Activated CD4-positive, alpha-beta T cell treated with anti-CD3 and anti-CD28 coated beads, Interleukin-2, amount 10 ng/mL, durations not matched to agents 7 days and 5 days (primary cell): ENCODE measurements around the gene OR1D5. TPM values are rescaled to one million over a fixed set of nuclear protein-coding genes. Genes with fewer than 3 reads are reported as not detected.
A peak's percentile ranks its signal among the peaks of the same experiment; 100 is the strongest.
"Not testable (repeated sequence)": the region's sequence is repeated elsewhere in the genome, so short reads cannot be mapped to it uniquely, and the experiment has no call there.

ENCODE experiments used
- CTCF ChIA-PET: fragments of 350-600 bp; sonication (Branson Sonifier 250); formaldehyde crosslinking; loops from one replicate; lab custom pipeline; 2021; ENCODE audit warnings: antibody characterized with exemption; lab: Charles Lee
- POLR2A ChIA-PET: fragments of 350-600 bp; sonication (Branson Sonifier 250); formaldehyde crosslinking; loops from one replicate; lab custom pipeline; 2021; ENCODE audit warnings: antibody characterized with exemption; lab: Charles Lee
- DNase-seq: peaks from one replicate; pipeline ENCODE4 v3.0.0-alpha.2; 2020
- H3K27ac Mint-ChIP-seq: one replicate; pipeline ENCODE4 v1.8.0; 2021; ENCODE audit warnings: mild to moderate bottlenecking, moderate library complexity, mixed read lengths
- H3K27me3 Mint-ChIP-seq: one replicate; pipeline ENCODE4 v1.8.0; 2021; ENCODE audit warnings: mixed read lengths
- H3K36me3 Mint-ChIP-seq: one replicate; pipeline ENCODE4 v1.8.0; 2021; ENCODE audit warnings: low read depth, mixed read lengths
- H3K4me1 Mint-ChIP-seq: one replicate; pipeline ENCODE4 v1.8.0; 2021; ENCODE audit warnings: mixed read lengths
- H3K4me3 Mint-ChIP-seq: one replicate; pipeline ENCODE4 v1.8.0; 2021; ENCODE audit warnings: mild to moderate bottlenecking, moderate library complexity, mixed read lengths
- H3K9me3 Mint-ChIP-seq: one replicate; pipeline ENCODE4 v1.8.0; 2021; ENCODE audit warnings: mixed read lengths
- total RNA-seq, 2 experiments: library from RNA; stranded (reverse); gene quantifications; one replicate each; pipeline ENCODE4 v1.2.3, GENCODE V29; 2021

OR1D5 gene
- not detected for total RNA-seq

- CTCF ChIA-PET, POLR2A ChIA-PET, H3K9me3 Mint-ChIP-seq, DNase-seq, H3K4me1 Mint-ChIP-seq, H3K4me3 Mint-ChIP-seq, H3K27me3 Mint-ChIP-seq, H3K36me3 Mint-ChIP-seq, H3K27ac Mint-ChIP-seq: not testable (repeated sequence)
Measured at GRCh38 chr17:3063507-3063906, at the start of gene OR1D5. Gene OR1D5 (minus strand): TSS chr17:3063607. CDS start chr17:3063607, 0 bp downstream.

- Mint-ChIP-seq H3K9me3 (peaks cover 5% of the 10 kb centered on the region), H3K36me3 (no peaks in the 10 kb centered on the region), H3K27ac (no peak within 1 kb of the TSS), H3K4me3 (no peak within 1 kb of the TSS), H3K27me3 (peaks cover 1% of the 10 kb centered on the region), H3K4me1 (no peaks in the 10 kb centered on the region)
- no peak for DNase-seq
- ChIA-PET POLR2A (no interaction called here), CTCF (no interaction called here)
Measured at GRCh38 chr17:3104322-3104721, 40.9 kb upstream of the OR1D5 start, which contains the start of gene OR1D2. Gene OR1D2 (minus strand): TSS chr17:3104422. CDS start chr17:3092996, 11,426 bp downstream.

- H3K27ac Mint-ChIP-seq, POLR2A ChIA-PET, DNase-seq, CTCF ChIA-PET, H3K4me3 Mint-ChIP-seq, H3K9me3 Mint-ChIP-seq, H3K27me3 Mint-ChIP-seq, H3K36me3 Mint-ChIP-seq, H3K4me1 Mint-ChIP-seq: not testable (repeated sequence)
Measured at GRCh38 chr17:3073850-3074249, 10.4 kb upstream of the OR1D5 start.

- H3K27me3 Mint-ChIP-seq, H3K36me3 Mint-ChIP-seq, H3K4me1 Mint-ChIP-seq, CTCF ChIA-PET, DNase-seq, H3K4me3 Mint-ChIP-seq, POLR2A ChIA-PET, H3K9me3 Mint-ChIP-seq, H3K27ac Mint-ChIP-seq: not testable (repeated sequence)
Measured at GRCh38 chr17:3065192-3065591, 1.8 kb upstream of the OR1D5 start.

- DNase-seq, POLR2A ChIA-PET, CTCF ChIA-PET, H3K27ac Mint-ChIP-seq, H3K9me3 Mint-ChIP-seq, H3K4me3 Mint-ChIP-seq, H3K36me3 Mint-ChIP-seq, H3K27me3 Mint-ChIP-seq, H3K4me1 Mint-ChIP-seq: not testable (repeated sequence)
Measured at GRCh38 chr17:3062824-3063377, 506 bp downstream of the OR1D5 start.

- H3K4me1 Mint-ChIP-seq, POLR2A ChIA-PET, CTCF ChIA-PET, H3K4me3 Mint-ChIP-seq, H3K36me3 Mint-ChIP-seq, H3K27me3 Mint-ChIP-seq, H3K27ac Mint-ChIP-seq, H3K9me3 Mint-ChIP-seq, DNase-seq: not testable (repeated sequence)
Measured at GRCh38 chr17:3054868-3055267, 8.5 kb downstream of the OR1D5 start.

- CTCF ChIA-PET = interaction anchor here (1.1 to 1.5 kb wide), 3 partner anchors 10 to 594 kb away, joined by 3 to 4 read pairs (median 3); no protein-coding TSS in a partner anchor
- POLR2A ChIA-PET = no interaction called here
- H3K36me3 Mint-ChIP-seq = no peaks in the 10 kb centered on the region
Measured at GRCh38 chr17:3049705-3050295, 13.6 kb downstream of the OR1D5 start.

GRCh38 chr17:3048727-3049471, 14.5 kb downstream of the OR1D5 start:
- peaks cover 7% of the 10 kb centered on the region for H3K9me3 Mint-ChIP-seq
- H3K27me3 Mint-ChIP-seq = no peaks in the 10 kb centered on the region
- peak; percentile 97 for DNase-seq
- ChIA-PET POLR2A (no interaction called here), CTCF (interaction anchor here (0.7 to 1.5 kb wide), 6 partner anchors 9 to 599 kb away, joined by 3 to 4 read pairs (median 4); no protein-coding TSS in a partner anchor)
- H3K4me1 Mint-ChIP-seq = peaks cover 17% of the 10 kb centered on the region
- peak overlapping the region; percentile 92 for H3K27ac Mint-ChIP-seq
- H3K36me3 Mint-ChIP-seq = no peaks in the 10 kb centered on the region
- peak overlapping the region; percentile 89 for H3K4me3 Mint-ChIP-seq

More at GRCh38 chr17:3049705-3050295, 13.6 kb downstream of the OR1D5 start:
- H3K27ac Mint-ChIP-seq = peak overlapping the region; percentile 92
- peak overlapping the region; percentile 89 for H3K4me3 Mint-ChIP-seq
- peaks cover 17% of the 10 kb centered on the region for H3K4me1 Mint-ChIP-seq
- H3K27me3 Mint-ChIP-seq = no peaks in the 10 kb centered on the region
- no peak for DNase-seq
- no peaks in the 10 kb centered on the region for H3K9me3 Mint-ChIP-seq

GRCh38 chr17:3046753-3047152, 16.7 kb downstream of the OR1D5 start:
- DNase-seq = no peak
- ChIA-PET CTCF (interaction anchor here (0.8 kb wide), 1 partner anchor 9 kb away, joined by 3 read pairs; no protein-coding TSS in a partner anchor), POLR2A (no interaction called here)
- Mint-ChIP-seq H3K4me3 (no peak overlapping the region), H3K9me3 (peaks cover 21% of the 10 kb centered on the region), H3K27me3 (peaks cover 3% of the 10 kb centered on the region), H3K36me3 (no peaks in the 10 kb centered on the region), H3K4me1 (peaks cover 17% of the 10 kb centered on the region), H3K27ac (no peak overlapping the region)

GRCh38 chr17:3043737-3044365, 19.6 kb downstream of the OR1D5 start:
- Mint-ChIP-seq H3K4me1 (peaks cover 9% of the 10 kb centered on the region), H3K27ac (no peak overlapping the region), H3K36me3 (no peaks in the 10 kb centered on the region), H3K27me3 (peaks cover 3% of the 10 kb centered on the region), H3K4me3 (no peak overlapping the region), H3K9me3 (peaks cover 21% of the 10 kb centered on the region)
- POLR2A ChIA-PET = no interaction called here
- CTCF ChIA-PET = no interaction called here
- peak; percentile 26 for DNase-seq

- Mint-ChIP-seq H3K4me3 (no peak overlapping the region), H3K27ac (no peak overlapping the region), H3K9me3 (peaks cover 21% of the 10 kb centered on the region), H3K36me3 (no peaks in the 10 kb centered on the region), H3K27me3 (peaks cover 3% of the 10 kb centered on the region), H3K4me1 (no peaks in the 10 kb centered on the region)
- CTCF ChIA-PET = interaction anchor here (1.6 kb wide), 1 partner anchor 14 kb away, joined by 3 read pairs; no protein-coding TSS in a partner anchor
- no peak for DNase-seq
- POLR2A ChIA-PET = no interaction called here
Measured at GRCh38 chr17:3040882-3041281, 22.5 kb downstream of the OR1D5 start.

- H3K36me3 Mint-ChIP-seq = no peaks in the 10 kb centered on the region
- DNase-seq = no peak
Measured at GRCh38 chr17:3039736-3040135, 23.7 kb downstream of the OR1D5 start.

More at GRCh38 chr17:3039736-3040135, 23.7 kb downstream of the OR1D5 start:
- H3K4me1 Mint-ChIP-seq = no peaks in the 10 kb centered on the region
- POLR2A ChIA-PET = no interaction called here
- peaks cover 3% of the 10 kb centered on the region for H3K27me3 Mint-ChIP-seq
- H3K27ac Mint-ChIP-seq = no peak overlapping the region
- H3K9me3 Mint-ChIP-seq = peaks cover 21% of the 10 kb centered on the region
- no peak overlapping the region for H3K4me3 Mint-ChIP-seq
- CTCF ChIA-PET = interaction anchor here (0.7 to 1.6 kb wide), 2 partner anchors 9 to 13 kb away, joined by 3 read pairs; no protein-coding TSS in a partner anchor
